Colonic mucosa (tissue), 4 donors: ENCODE data around the gene ARHGAP10. TPM values are rescaled to one million over a fixed set of nuclear protein-coding genes. Genes with fewer than 3 reads are reported as not detected.
"Not testable (repeated sequence)": the region's sequence is repeated elsewhere in the genome, so short reads cannot be mapped to it uniquely, and the experiment has no call there.

Experiments used
- DNase-seq: peaks from one replicate; pipeline ENCODE4 v3.0.0-alpha.2; 2020
- H3K27ac ChIP-seq: fragments of 200-600 bp; one replicate; pipeline ENCODE4 v1.8.0; 2021
- H3K27me3 ChIP-seq: fragments of 200-600 bp; one replicate; pipeline ENCODE4 v1.8.0; 2021
- H3K36me3 ChIP-seq: fragments of 200-600 bp; one replicate; pipeline ENCODE4 v1.8.0; 2021
- H3K4me1 ChIP-seq: fragments of 200-600 bp; one replicate; pipeline ENCODE4 v1.8.0; 2021; ENCODE audit warnings: mild to moderate bottlenecking
- H3K4me3 ChIP-seq: fragments of 200-600 bp; one replicate; pipeline ENCODE4 v1.8.0; 2021
- H3K9ac ChIP-seq, 2 donors: one replicate each; pipeline ENCODE4 v1.7.0; 2013; ENCODE audit warnings: control low read depth in 2 of 2, low read depth in 2 of 2, low read length in 2 of 2
- H3K9me3 ChIP-seq: fragments of 200-600 bp; one replicate; pipeline ENCODE4 v1.8.0; 2021
- CTCF ChIP-seq: fragments of 200-600 bp; IDR thresholded peaks from one replicate; pipeline ENCODE4 v1.8.0; 2022; ENCODE audit warnings: antibody characterized with exemption, mild to moderate bottlenecking
- intact Hi-C: fragments of 100-400 bp; cut with DNase I; formaldehyde crosslinking; loops from one replicate; pipeline ENCODE4 v1.14.1; 2022
- total RNA-seq, 2 donors: library from RNA; stranded (reverse); fragmentation: NEBNext Ultra II Directional in 1 of 2; extraction: Animal tissue kit (Norgen Biotek cat#: 25700) in 1 of 2; gene quantifications; one replicate each; pipeline ENCODE4 v1.2.1, GENCODE V29; 2021
- donor health status: healthy.
- donor health status: DM: no; HTN: no; CAD: no.
- donor health status: DM: no; HTN: no; CAD: no.

Gene ARHGAP10
- total RNA-seq, 2 donors from 2014 or later: 4.4 to 7.1 TPM

- intact Hi-C loops: no loop called here
- no peak for DNase-seq
- no peaks in the 10 kb centered on the region for H3K27me3 ChIP-seq
- H3K27ac ChIP-seq: no peak overlapping the region
- TF ChIP-seq CTCF: no peak
- H3K36me3 ChIP-seq: no peaks in the 10 kb centered on the region
- H3K4me3 ChIP-seq: no peak overlapping the region
- H3K9ac ChIP-seq: no peak overlapping the region
- no peaks in the 10 kb centered on the region for H3K4me1 ChIP-seq
- no peaks in the 10 kb centered on the region for H3K9me3 ChIP-seq
Measured at GRCh38 chr4:147901916-147902315, 170.0 kb downstream of the ARHGAP10 start.

- DNase-seq: no peak
- Histone ChIP-seq H3K4me1 (no peaks in the 10 kb centered on the region), H3K9ac (no peak overlapping the region), H3K36me3 (no peaks in the 10 kb centered on the region), H3K9me3 (no peaks in the 10 kb centered on the region), H3K27ac (no peak overlapping the region), H3K4me3 (no peak overlapping the region), H3K27me3 (no peaks in the 10 kb centered on the region)
- intact Hi-C loops: no loop called here
- TF ChIP-seq CTCF: no peak
Measured at GRCh38 chr4:147909225-147909624, 177.3 kb downstream of the ARHGAP10 start.

- TF ChIP-seq CTCF: no peak
- Histone ChIP-seq H3K36me3 (no peaks in the 10 kb centered on the region), H3K4me3 (no peak overlapping the region), H3K9me3 (no peaks in the 10 kb centered on the region), H3K27ac (no peak overlapping the region), H3K27me3 (no peaks in the 10 kb centered on the region), H3K4me1 (no peaks in the 10 kb centered on the region), H3K9ac (no peak overlapping the region)
- no peak for DNase-seq
- intact Hi-C loops: no loop called here
Measured at GRCh38 chr4:147910315-147910714, 178.4 kb downstream of the ARHGAP10 start.

GRCh38 chr4:147912106-147912505 lies 180.2 kb downstream of the ARHGAP10 start:
- intact Hi-C loops, H3K9me3 ChIP-seq, H3K9ac ChIP-seq, DNase-seq, H3K36me3 ChIP-seq, H3K27ac ChIP-seq, H3K27me3 ChIP-seq, H3K4me1 ChIP-seq, H3K4me3 ChIP-seq: not testable (repeated sequence)

- Histone ChIP-seq H3K27ac (no peak overlapping the region), H3K9me3 (no peaks in the 10 kb centered on the region), H3K27me3 (no peaks in the 10 kb centered on the region), H3K4me3 (no peak overlapping the region), H3K4me1 (no peaks in the 10 kb centered on the region), H3K9ac (no peak overlapping the region), H3K36me3 (no peaks in the 10 kb centered on the region)
- no peak for TF ChIP-seq CTCF
- intact Hi-C loops: no loop called here
- no peak for DNase-seq
Measured at GRCh38 chr4:147913137-147913536, 181.2 kb downstream of the ARHGAP10 start.

GRCh38 chr4:147916351-147916750 lies 184.5 kb downstream of the ARHGAP10 start:
- H3K4me1 ChIP-seq: no peaks in the 10 kb centered on the region
- TF ChIP-seq CTCF: no peak
- no peak overlapping the region for H3K27ac ChIP-seq
- intact Hi-C loops: no loop called here
- H3K36me3 ChIP-seq: no peaks in the 10 kb centered on the region
- no peak overlapping the region for H3K9ac ChIP-seq
- H3K9me3 ChIP-seq: no peaks in the 10 kb centered on the region
- DNase-seq: no peak
- H3K27me3 ChIP-seq: no peaks in the 10 kb centered on the region
- H3K4me3 ChIP-seq: no peak overlapping the region
